ENCODE measurements around the gene ARSG. TPM values are rescaled to one million over a fixed set of nuclear protein-coding genes. Genes with fewer than 3 reads are reported as not detected.

ARSG gene
- total RNA-seq, 2 donors from 2014 or later, result 3.1 to 3.6 TPM

DNA sequence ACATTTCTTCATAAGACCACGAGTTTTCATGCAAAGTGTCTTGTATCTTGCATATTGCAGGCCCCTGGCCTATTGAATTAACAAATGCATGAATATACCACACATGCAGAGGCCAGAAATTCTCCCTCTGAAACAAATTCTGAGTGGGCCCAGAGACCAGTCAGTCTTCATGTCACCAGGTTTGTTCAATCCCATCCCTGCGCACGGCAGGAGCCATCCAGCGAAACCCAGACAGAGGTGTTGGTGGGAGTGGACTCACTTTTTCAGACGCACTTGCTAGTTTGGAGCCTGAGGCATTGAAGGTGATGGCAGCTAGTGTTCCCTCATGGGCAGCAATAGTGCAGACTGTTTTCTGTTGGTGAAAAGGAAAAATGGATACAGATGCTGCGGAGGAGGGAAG, 144.1 kb downstream of the ARSG start:
- peaks cover 0 to 51% of the 10 kb centered on the region in 2 donors for H3K4me1 ChIP-seq
- H3K27me3 ChIP-seq, result no peaks in the 10 kb centered on the region
- TF ChIP-seq, protein P1, sequence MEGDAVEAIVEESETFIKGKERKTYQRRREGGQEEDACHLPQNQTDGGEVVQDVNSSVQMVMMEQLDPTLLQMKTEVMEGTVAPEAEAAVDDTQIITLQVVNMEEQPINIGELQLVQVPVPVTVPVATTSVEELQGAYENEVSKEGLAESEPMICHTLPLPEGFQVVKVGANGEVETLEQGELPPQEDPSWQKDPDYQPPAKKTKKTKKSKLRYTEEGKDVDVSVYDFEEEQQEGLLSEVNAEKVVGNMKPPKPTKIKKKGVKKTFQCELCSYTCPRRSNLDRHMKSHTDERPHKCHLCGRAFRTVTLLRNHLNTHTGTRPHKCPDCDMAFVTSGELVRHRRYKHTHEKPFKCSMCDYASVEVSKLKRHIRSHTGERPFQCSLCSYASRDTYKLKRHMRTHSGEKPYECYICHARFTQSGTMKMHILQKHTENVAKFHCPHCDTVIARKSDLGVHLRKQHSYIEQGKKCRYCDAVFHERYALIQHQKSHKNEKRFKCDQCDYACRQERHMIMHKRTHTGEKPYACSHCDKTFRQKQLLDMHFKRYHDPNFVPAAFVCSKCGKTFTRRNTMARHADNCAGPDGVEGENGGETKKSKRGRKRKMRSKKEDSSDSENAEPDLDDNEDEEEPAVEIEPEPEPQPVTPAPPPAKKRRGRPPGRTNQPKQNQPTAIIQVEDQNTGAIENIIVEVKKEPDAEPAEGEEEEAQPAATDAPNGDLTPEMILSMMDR (IDR thresholded peaks at IDR 0.05), result no peak
- no peak for DNase-seq (ENCODE audit: low spot score)
- no peaks in the 10 kb centered on the region for H3K9me3 ChIP-seq
- no peak overlapping the region for H3K4me3 ChIP-seq
- peak overlapping the region; percentile 74 to 78 for H3K27ac ChIP-seq
- peaks cover 65% of the 10 kb centered on the region for H3K36me3 ChIP-seq

DNA sequence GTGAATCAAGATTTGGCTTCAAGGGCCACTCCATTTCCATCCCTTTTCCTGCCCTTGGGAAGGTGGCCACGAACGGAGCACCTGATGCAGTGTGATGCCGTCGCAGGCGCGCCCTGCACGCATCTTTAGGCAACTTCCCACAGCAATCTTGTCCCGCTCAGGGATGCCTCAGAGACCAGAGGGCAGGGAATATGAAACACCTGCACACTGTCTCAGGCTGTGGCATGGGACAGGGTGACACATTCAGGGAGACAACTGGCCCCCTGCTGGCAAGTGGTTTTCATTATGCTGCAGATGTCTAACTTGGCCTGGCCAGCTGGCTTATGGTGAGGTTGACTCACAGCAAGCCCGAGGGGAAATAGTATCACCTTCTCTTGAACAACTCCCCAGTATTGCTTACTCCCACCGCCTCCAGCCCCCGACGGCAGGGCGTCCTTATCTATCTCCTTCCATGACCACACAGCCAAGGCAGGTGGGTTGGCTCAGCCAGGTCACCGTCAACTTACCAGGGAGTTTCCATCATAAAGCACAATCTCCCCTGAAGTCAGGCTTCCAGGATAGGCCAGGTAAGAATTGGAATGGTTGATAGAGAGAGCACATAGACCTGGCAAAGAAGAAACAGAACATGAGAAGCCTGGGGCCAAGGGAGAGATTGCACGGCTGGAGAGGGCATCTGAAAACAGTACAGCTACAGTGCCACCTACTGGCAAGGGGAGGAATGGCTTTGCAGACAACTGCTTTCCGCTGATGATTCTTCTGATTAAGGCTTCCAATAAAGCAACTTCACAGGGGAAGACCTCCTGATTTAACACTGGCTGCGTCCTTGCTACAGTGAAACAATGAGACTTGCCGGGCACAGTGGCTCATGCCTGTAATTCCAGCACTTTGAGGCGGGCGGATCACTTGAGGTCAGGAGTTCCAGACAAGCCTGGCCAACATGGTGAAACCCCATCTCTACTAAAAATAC, 144.9 kb downstream of the ARSG start:
- Histone ChIP-seq H3K4me3 (no peak overlapping the region), H3K27ac (peak overlapping the region; percentile 74 to 78), H3K9me3 (no peaks in the 10 kb centered on the region), H3K27me3 (no peaks in the 10 kb centered on the region), H3K36me3 (peaks cover 57% of the 10 kb centered on the region), H3K4me1 (peaks cover 0 to 58% of the 10 kb centered on the region in 2 donors)
- TF ChIP-seq, protein P1 (IDR thresholded peaks at IDR 0.05), result peak; percentile 80 to 92
- peak; percentile 88 for DNase-seq (ENCODE audit: low spot score)

DNA sequence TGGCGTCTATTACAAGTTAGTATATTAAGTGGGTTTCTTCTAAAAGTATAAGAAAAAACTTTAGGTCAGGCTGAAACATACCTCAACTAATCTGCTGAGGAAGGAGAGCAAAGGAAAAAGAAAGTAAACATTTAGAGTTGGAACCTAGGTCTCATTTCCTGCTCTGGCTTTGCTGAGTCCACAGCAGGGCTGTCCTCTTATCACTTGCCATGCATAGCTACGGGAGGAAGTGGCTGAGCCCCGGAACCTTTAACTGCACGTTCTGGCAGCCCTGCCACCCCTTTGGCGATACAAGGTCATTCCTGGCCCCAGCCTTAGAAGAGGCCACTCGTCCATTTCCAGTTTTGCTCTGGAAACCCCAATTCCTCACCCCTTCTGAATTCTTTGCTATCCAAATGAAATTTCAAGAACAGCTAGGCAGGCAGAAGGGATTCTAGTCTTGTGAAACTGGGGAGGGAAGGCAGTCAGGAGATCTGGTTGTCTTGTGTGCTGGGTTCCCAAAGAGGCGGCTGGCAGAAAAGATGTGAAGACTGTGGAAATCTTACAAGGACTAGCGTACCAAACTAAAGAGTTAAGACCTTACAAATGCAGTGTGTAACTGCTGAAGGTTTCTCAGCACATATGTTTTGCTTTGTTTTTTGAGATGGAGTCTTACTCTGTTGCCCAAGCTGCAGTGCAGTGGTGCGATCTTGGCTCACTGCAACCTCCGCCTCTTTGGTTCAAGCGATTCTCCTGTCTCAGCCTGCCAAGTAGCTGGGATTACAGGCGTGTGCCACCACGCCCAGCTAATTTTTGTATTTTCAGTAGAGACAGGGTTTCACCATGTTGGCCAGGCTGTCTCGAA, 146.9 kb downstream of the ARSG start:
- H3K36me3 ChIP-seq, result peaks cover 45% of the 10 kb centered on the region
- H3K9me3 ChIP-seq, result no peaks in the 10 kb centered on the region
- TF ChIP-seq, protein P1 (IDR thresholded peaks at IDR 0.05), result no peak
- peak overlapping the region; percentile 74 to 78 for H3K27ac ChIP-seq
- peaks cover 0 to 68% of the 10 kb centered on the region in 2 donors for H3K4me1 ChIP-seq
- no peak for DNase-seq (ENCODE audit: low spot score)
- H3K27me3 ChIP-seq, result no peaks in the 10 kb centered on the region
- no peak overlapping the region for H3K4me3 ChIP-seq

DNA sequence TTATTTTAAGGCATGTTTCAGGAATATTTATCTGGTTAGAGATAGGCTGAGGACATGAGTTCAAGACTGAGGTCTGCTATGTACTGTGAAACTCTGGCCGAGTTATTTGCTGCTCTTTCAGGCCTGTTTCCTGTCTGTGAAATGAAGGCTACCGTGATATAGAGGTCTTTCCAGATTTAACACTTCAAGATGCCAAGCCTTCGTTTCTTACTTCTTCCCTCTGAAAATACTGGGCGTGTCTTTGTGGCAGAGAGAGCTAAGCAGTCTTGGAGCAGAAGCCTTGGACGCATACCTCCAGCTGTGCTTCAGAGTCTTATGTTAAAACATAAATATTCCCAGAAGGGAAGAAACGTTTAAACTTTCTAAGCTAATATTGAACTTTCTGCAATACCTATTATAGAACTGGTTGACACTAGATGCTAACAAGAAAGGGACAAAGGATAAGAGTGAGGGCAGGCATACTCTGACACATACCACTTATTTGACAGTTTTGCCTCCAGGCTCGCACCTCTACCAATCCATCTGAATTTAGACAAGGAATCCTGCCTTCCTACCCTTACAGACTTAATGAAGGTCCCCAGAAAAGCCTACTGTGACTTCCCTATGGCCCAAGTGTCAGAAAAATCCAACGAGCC, 148.5 kb downstream of the ARSG start:
- TF ChIP-seq, protein P1 (IDR thresholded peaks at IDR 0.05), result no peak
- Histone ChIP-seq H3K4me1 (peaks cover 0 to 71% of the 10 kb centered on the region in 2 donors), H3K36me3 (peaks cover 40% of the 10 kb centered on the region), H3K27me3 (no peaks in the 10 kb centered on the region), H3K27ac (peak overlapping the region; percentile 40 to 78), H3K9me3 (no peaks in the 10 kb centered on the region), H3K4me3 (no peak overlapping the region)
- DNase-seq (ENCODE audit: low spot score), result no peak

DNA sequence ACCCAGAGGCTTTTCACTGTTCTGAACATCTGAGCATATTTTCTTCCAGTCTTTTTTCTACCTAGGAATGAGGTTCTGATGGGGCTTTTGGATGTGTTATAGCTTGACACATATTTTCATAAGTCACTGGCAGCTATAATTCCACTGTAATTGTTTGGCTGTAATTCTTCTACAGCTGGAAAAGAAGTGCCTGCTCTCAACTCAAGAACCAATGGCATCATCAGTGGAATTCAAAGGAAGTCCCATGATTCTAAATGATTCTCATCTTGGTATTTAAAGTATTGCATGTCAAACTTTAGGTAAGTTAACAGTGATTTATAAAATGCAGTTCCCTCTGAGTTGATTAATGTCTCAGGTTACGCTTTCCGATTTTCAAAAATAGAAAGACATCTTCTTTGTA, 149.2 kb downstream of the ARSG start:
- peak overlapping the region; percentile 40 to 78 for H3K27ac ChIP-seq

More for the DNA sequence above, 149.2 kb downstream of the ARSG start:
- H3K27me3 ChIP-seq, result no peaks in the 10 kb centered on the region
- DNase-seq (ENCODE audit: low spot score), result no peak
- TF ChIP-seq, protein P1 (IDR thresholded peaks at IDR 0.05), result no peak
- H3K4me1 ChIP-seq, result peaks cover 0 to 70% of the 10 kb centered on the region in 2 donors
- no peak overlapping the region for H3K4me3 ChIP-seq
- peaks cover 39% of the 10 kb centered on the region for H3K36me3 ChIP-seq
- no peaks in the 10 kb centered on the region for H3K9me3 ChIP-seq
